NT2/D1 (cell line): ENCODE data around the gene PVALB.

Source experiments
- DNase-seq: peaks from one replicate; pipeline ENCODE4 v3.0.0-alpha.2; 2011; ENCODE audit warnings: low read depth, low spot score
- H3K27me3 ChIP-seq: 2 replicates; pipeline ENCODE4 v1.6.0; 2011; ENCODE audit warnings: mild to moderate bottlenecking; ENCODE audit not compliant: insufficient read length, insufficient read depth
- H3K36me3 ChIP-seq: 2 replicates; pipeline ENCODE4 v1.6.1; 2011; ENCODE audit warnings: mild to moderate bottlenecking, low read length, mixed read lengths; ENCODE audit not compliant: insufficient read depth, insufficient read length
- H3K4me1 ChIP-seq: 2 replicates; pipeline ENCODE4 v1.5.1; 2011; ENCODE audit not compliant: insufficient read depth, insufficient read length
- H3K4me3 ChIP-seq: 2 replicates; pipeline ENCODE4 v1.5.1; 2011; ENCODE audit warnings: low read depth; ENCODE audit not compliant: insufficient read length
- H3K9ac ChIP-seq: 2 replicates; pipeline ENCODE4 v1.6.0; 2011; ENCODE audit warnings: low read depth; ENCODE audit not compliant: insufficient read length
- H3K9me3 ChIP-seq: 2 replicates; pipeline ENCODE4 v1.5.1; 2011; ENCODE audit warnings: mild to moderate bottlenecking, low read length; ENCODE audit not compliant: insufficient read depth
- SUZ12 ChIP-seq: IDR thresholded peaks from 2 replicates; pipeline ENCODE4 v1.6.1; 2011; ENCODE audit not compliant: insufficient read length, insufficient read depth; ENCODE audit errors: extremely low read depth
- YY1 ChIP-seq: IDR thresholded peaks from 2 replicates; pipeline ENCODE4 v1.6.1; 2011; ENCODE audit not compliant: insufficient read length, insufficient read depth
- ZNF274 ChIP-seq: IDR thresholded peaks from 2 replicates; pipeline ENCODE4 v1.6.1; 2011; ENCODE audit warnings: mild to moderate bottlenecking, low read depth, low read length

PVALB gene

DNA sequence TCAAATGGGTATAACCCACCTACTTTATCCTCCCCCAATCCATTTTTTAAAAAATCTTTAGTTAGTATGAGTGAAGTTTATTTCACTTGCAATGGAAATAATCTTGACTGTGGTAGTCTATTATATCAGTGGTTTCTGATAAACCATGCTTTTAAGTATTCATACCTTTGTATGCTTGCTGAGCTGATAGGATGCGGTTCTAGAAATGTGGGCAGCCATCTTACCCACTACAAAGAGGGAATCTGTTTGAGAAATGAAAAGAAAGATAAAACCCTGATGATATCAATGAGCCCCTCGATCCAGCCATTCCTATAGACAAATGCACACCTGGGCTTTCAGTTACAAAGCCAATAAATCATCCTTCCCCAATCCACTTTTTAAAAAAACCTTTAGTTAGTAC, 13.8 kb upstream of the PVALB start:
- no peak for TF ChIP-seq SUZ12
- no peak for TF ChIP-seq ZNF274
- TF ChIP-seq YY1 = no peak
- Histone ChIP-seq H3K27me3 (no peaks in the 10 kb centered on the region), H3K9me3 (peaks cover 2% of the 10 kb centered on the region; the same call in 1 of the 2 replicates), H3K4me3 (no peak overlapping the region), H3K9ac (no peak overlapping the region), H3K4me1 (no peaks in the 10 kb centered on the region), H3K36me3 (no peaks in the 10 kb centered on the region)
- no peak for DNase-seq

DNA sequence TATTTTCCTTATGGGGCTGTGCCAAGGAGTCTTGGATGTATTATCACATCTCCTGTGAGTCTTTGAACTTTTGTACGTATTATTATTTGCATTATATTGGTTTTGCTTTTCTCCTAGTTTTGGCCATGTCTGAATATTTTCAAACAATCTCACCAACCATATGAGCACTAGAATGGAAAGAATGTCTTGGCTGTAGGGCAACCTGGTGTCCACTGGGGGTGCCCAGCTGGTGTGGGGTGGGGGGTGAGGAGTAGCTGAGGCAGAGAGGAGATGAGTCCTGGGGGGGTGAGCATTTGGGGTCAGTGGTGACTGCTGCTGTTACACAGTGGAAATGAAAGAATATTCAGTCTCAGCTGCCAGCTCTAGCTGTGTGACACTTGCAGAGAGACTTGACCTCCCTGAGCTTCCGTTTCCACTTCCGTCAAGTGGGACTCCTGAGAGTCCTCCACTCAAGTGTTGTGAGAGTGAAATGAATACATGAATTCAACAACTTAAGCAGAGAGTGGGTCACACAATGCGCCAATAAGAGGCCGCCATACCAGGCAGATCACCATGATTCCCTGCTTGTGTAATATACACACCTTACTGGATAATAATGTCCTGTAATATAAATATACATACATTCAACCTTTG, 12.7 kb upstream of the PVALB start:
- DNase-seq = no peak
- Histone ChIP-seq H3K27me3 (no peaks in the 10 kb centered on the region), H3K4me1 (peaks cover 2% of the 10 kb centered on the region), H3K9me3 (no peaks in the 10 kb centered on the region), H3K36me3 (no peaks in the 10 kb centered on the region), H3K9ac (no peak overlapping the region), H3K4me3 (no peak overlapping the region)
- TF ChIP-seq SUZ12 (no peak), ZNF274 (no peak), YY1 (no peak)

- no peaks in the 10 kb centered on the region for H3K9me3 ChIP-seq
- H3K27me3 ChIP-seq = no peaks in the 10 kb centered on the region
- H3K9ac ChIP-seq = no peak overlapping the region
- no peaks in the 10 kb centered on the region for H3K36me3 ChIP-seq
- DNase-seq = no peak
- no peak for TF ChIP-seq SUZ12
- no peak for TF ChIP-seq YY1
- no peak for TF ChIP-seq ZNF274
- H3K4me1 ChIP-seq = peaks cover 3% of the 10 kb centered on the region
- H3K4me3 ChIP-seq = no peak overlapping the region
These were observed 12.0 kb upstream of the PVALB start for GRCh38 chr22:36828815-36829214.

GRCh38 chr22:36826262-36826661, 9.4 kb upstream of the PVALB start:
- Histone ChIP-seq H3K9ac (no peak overlapping the region), H3K4me1 (peaks cover 9% of the 10 kb centered on the region), H3K27me3 (no peaks in the 10 kb centered on the region), H3K9me3 (no peaks in the 10 kb centered on the region), H3K4me3 (no peak overlapping the region), H3K36me3 (no peaks in the 10 kb centered on the region)
- no peak for TF ChIP-seq SUZ12
- DNase-seq = no peak

- no peaks in the 10 kb centered on the region for H3K36me3 ChIP-seq
- H3K4me3 ChIP-seq = no peak overlapping the region
- DNase-seq = no peak
- H3K27me3 ChIP-seq = no peaks in the 10 kb centered on the region
- peaks cover 9% of the 10 kb centered on the region for H3K4me1 ChIP-seq
- H3K9me3 ChIP-seq = no peaks in the 10 kb centered on the region
- no peak overlapping the region for H3K9ac ChIP-seq
- TF ChIP-seq SUZ12 (no peak), ZNF274 (no peak), YY1 (no peak)
These were observed 7.8 kb upstream of the PVALB start for GRCh38 chr22:36824655-36825054.

DNA sequence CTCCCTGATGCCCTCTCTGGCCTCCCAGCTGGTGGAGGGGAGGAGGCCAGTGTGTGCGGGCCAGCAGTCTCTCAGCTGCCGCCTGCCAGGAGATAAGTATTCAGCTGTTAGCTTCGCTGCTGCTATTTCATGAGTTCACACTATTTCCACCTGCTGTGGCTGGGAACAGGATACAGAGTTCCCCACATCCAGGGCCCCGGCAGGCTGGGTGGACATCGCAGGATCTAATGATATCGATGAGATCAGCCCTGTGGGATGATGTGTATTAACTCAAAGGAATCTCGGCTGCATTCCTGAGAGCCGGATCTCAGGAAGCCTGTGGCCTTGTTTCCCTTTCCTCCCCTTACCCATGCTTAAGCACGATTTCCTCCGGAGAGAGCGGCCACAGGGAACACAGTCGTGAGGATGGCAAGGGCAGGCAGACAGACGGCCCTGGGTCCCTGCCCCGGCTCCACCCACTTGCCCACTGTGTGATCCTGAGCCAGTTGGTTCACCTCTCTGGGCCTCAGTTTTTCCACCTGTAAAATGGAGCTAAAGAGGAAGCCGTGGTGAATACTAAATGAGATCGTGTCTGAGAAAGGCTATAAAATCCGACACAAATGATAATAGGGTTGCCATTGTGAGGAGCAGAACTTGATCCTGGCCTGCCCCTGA, 6.5 kb upstream of the PVALB start:
- DNase-seq = no peak
- no peak overlapping the region for H3K4me3 ChIP-seq
- no peaks in the 10 kb centered on the region for H3K9me3 ChIP-seq
- H3K4me1 ChIP-seq = peaks cover 16% of the 10 kb centered on the region
- no peak overlapping the region for H3K9ac ChIP-seq
- no peaks in the 10 kb centered on the region for H3K27me3 ChIP-seq
- H3K36me3 ChIP-seq = no peaks in the 10 kb centered on the region
- no peak for TF ChIP-seq SUZ12

DNA sequence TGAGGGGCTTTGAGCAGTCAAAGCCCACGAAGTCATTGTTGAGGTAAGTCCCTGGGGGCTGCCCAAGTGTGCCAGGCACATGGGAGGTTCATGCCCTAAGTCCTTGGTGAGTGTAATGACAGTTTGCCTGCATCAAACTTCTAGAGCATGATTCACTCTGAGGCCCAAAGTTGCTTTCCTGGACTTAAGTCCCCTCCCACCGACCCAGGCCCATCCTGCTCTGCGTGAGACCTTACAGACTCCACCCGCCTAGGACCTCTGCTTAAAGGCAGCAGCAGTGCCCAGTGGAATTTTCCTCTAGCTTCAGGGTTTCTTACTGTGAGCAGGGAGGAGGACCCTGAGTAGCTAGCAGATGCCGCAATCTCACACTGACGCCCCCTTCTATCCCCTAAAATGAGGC, 5.7 kb upstream of the PVALB start:
- peaks cover 3% of the 10 kb centered on the region for H3K27me3 ChIP-seq

More for the DNA sequence above, 5.7 kb upstream of the PVALB start:
- DNase-seq = no peak
- Histone ChIP-seq H3K36me3 (no peaks in the 10 kb centered on the region), H3K4me1 (peaks cover 22% of the 10 kb centered on the region), H3K4me3 (no peak overlapping the region), H3K9ac (no peak overlapping the region), H3K9me3 (no peaks in the 10 kb centered on the region)
- TF ChIP-seq YY1 (no peak), SUZ12 (no peak), ZNF274 (no peak)
